Measurements from ENCODE around the gene DNAJB11. TPM values are rescaled to one million over a fixed set of nuclear protein-coding genes. Genes with fewer than 3 reads are reported as not detected.

Gene DNAJB11
- total and polyA plus RNA-seq, 2 donors (not counting 1 experiment from before 2014, with no cell fraction given): 17.9 to 27.7 TPM

- ATAC-seq (ENCODE audit: low read depth): no peak
- H3K4me3 Mint-ChIP-seq: no peak overlapping the region
- peaks cover 19% of the 10 kb centered on the region in 2 donors for H3K4me1 ChIP-seq (ENCODE audit: control insufficient read depth in 2 of 2, insufficient read depth in 2 of 2, low read length in 2 of 2)
- intact Hi-C loops (cut with micrococcal nuclease): loop anchor here (5.0 kb wide), 2 partner anchors 191 to 551 kb away; partner anchors contain the start of gene RFC4
- H3K79me2 ChIP-seq (ENCODE audit: control insufficient read depth, insufficient read depth, low read length): no peaks in the 10 kb centered on the region
- H3K9me3 Mint-ChIP-seq (ENCODE audit: insufficient read depth): no peaks in the 10 kb centered on the region
- POLR2A ChIA-PET: interaction anchor here (3.0 kb wide), 1 partner anchor 167 kb away, joined by 21 read pairs; the partner anchor contains the start of gene EIF4A2
- no peaks in the 10 kb centered on the region for H3K9me3 ChIP-seq (ENCODE audit: control extremely low read depth in 1 of 3, control insufficient read depth in 2 of 3, insufficient read depth in 1 of 3, low read length in 2 of 3)
- peaks cover 0 to 39% (median 9%) of the 10 kb centered on the region in 4 experiments for H3K27me3 ChIP-seq (replicated peaks in 1 of 4; ENCODE audit: control extremely low read depth in 1 of 4, control insufficient read depth in 3 of 4, insufficient read depth in 4 of 4, low read length in 3 of 4)
- DNase-seq: no peak
- H3K4me2 ChIP-seq (replicated peaks; ENCODE audit: low read depth, low read length, poor library complexity, severe bottlenecking): no peak overlapping the region
- CTCF ChIA-PET: interaction anchor here (0.6 to 11.3 kb wide), 45 partner anchors 8 to 675 kb away, joined by 3 to 237 read pairs (median 8); partner anchors contain the start of genes DNAJB11 and EIF4A2
- H3K9ac ChIP-seq (ENCODE audit: low read length): no peak overlapping the region
- no peaks in the 10 kb centered on the region for H4K20me1 ChIP-seq (ENCODE audit: control insufficient read depth, insufficient read depth, low read length, poor library complexity, severe bottlenecking)
- peaks cover 13% of the 10 kb centered on the region for H3K4me1 Mint-ChIP-seq
- no peaks in the 10 kb centered on the region for H3K36me3 ChIP-seq (replicated peaks in 1 of 2; ENCODE audit: control extremely low read depth in 1 of 2, control insufficient read depth in 1 of 2, extremely low read depth in 1 of 2, insufficient read depth in 2 of 2, low read length in 1 of 2)
- 94% methylated on average over 6 of the region's 8 CpGs for WGBS (ENCODE audit: insufficient coverage)
- H3K27ac Mint-ChIP-seq: no peak overlapping the region
- TF ChIP-seq CTCF (IDR thresholded peaks at IDR 0.05) (no peak), EZH2 (IDR thresholded peaks at IDR 0.05; ENCODE audit: borderline replicate concordance, insufficient read depth, low read depth, low read length, poor library complexity, severe bottlenecking) (no peak)
- no peak overlapping the region for H3K27ac ChIP-seq (ENCODE audit: low read length in 2 of 2)
- H2AFZ ChIP-seq (ENCODE audit: insufficient read depth, low read depth, low read length, poor library complexity, severe bottlenecking): no peak overlapping the region
- no peak overlapping the region for H3K4me3 ChIP-seq (ENCODE audit: control extremely low read depth in 1 of 5, extremely low read depth in 1 of 5, insufficient read depth in 1 of 5, low read depth in 2 of 5, low read length in 4 of 5)
- peaks cover 58% of the 10 kb centered on the region for H3K27me3 Mint-ChIP-seq
These were observed 45.7 kb downstream of the DNAJB11 start for GRCh38 chr3:186616299-186616617.

Data from B cell (primary cell).